ENCODE measurements around the gene PPP2R2C.

Gene PPP2R2C

GRCh38 chr4:6449335-6449734 is 23.1 kb downstream of the PPP2R2C start:
- no peaks in the 10 kb centered on the region for H3K27me3 ChIP-seq (ENCODE audit: insufficient read depth, poor library complexity, severe bottlenecking)

GRCh38 chr4:6448476-6449170 is 23.8 kb downstream of the PPP2R2C start:
- TF ChIP-seq POLR2AphosphoS5 (IDR thresholded peaks at IDR 0.05; ENCODE audit: low read depth) = no peak
- TF ChIP-seq GABPA (IDR thresholded peaks at IDR 0.05; ENCODE audit: low read depth) = no peak
- TF ChIP-seq CTCF (IDR thresholded peaks at IDR 0.05; ENCODE audit: insufficient read depth, low read length) = no peak
- Histone ChIP-seq H3K27me3 (ENCODE audit: insufficient read depth, poor library complexity, severe bottlenecking) (no peaks in the 10 kb centered on the region), H3K4me3 (replicated peaks; ENCODE audit: insufficient read depth, low read length) (no peak overlapping the region), H3K27ac (replicated peaks) (no peak overlapping the region)
- DNase-seq (ENCODE audit: low read depth in 1 of 2, low spot score in 1 of 2) = no peak

More at GRCh38 chr4:6449335-6449734, 23.1 kb downstream of the PPP2R2C start:
- Histone ChIP-seq H3K4me3 (replicated peaks; ENCODE audit: insufficient read depth, low read length) (no peak overlapping the region), H3K27ac (replicated peaks) (no peak overlapping the region)
- TF ChIP-seq SPI1 (IDR thresholded peaks at IDR 0.05; ENCODE audit: borderline replicate concordance, low read depth) = no peak
- TF ChIP-seq POLR2AphosphoS5 (IDR thresholded peaks at IDR 0.05; ENCODE audit: low read depth) = no peak
- TF ChIP-seq CTCF (IDR thresholded peaks at IDR 0.05; ENCODE audit: insufficient read depth, low read length) = no peak
- no peak for TF ChIP-seq REST (IDR thresholded peaks at IDR 0.05; ENCODE audit: insufficient replicate concordance, low read depth)
- DNase-seq (ENCODE audit: low read depth in 1 of 2, low spot score in 1 of 2) = no peak

- H3K27ac ChIP-seq (replicated peaks) = no peak overlapping the region
- no peak overlapping the region for H3K4me3 ChIP-seq (replicated peaks; ENCODE audit: insufficient read depth, low read length)
- no peaks in the 10 kb centered on the region for H3K27me3 ChIP-seq (ENCODE audit: insufficient read depth, poor library complexity, severe bottlenecking)
- TF ChIP-seq CTCF (IDR thresholded peaks at IDR 0.05; ENCODE audit: insufficient read depth, low read length) (no peak), GABPA (IDR thresholded peaks at IDR 0.05; ENCODE audit: low read depth) (no peak), REST (IDR thresholded peaks at IDR 0.05; ENCODE audit: insufficient replicate concordance, low read depth) (no peak), SPI1 (IDR thresholded peaks at IDR 0.05; ENCODE audit: borderline replicate concordance, low read depth) (no peak), POLR2AphosphoS5 (IDR thresholded peaks at IDR 0.05; ENCODE audit: low read depth) (no peak)
- no peak for DNase-seq (ENCODE audit: low read depth in 1 of 2, low spot score in 1 of 2)
Measured at GRCh38 chr4:6447672-6448171, 24.7 kb downstream of the PPP2R2C start.

Measured in HL-60 (cell line).